Ascending aorta (tissue), 2 donors: ENCODE measurements around the gene AOPEP. TPM values are rescaled to one million over a fixed set of nuclear protein-coding genes. Genes with fewer than 3 reads are reported as not detected.
A peak's percentile ranks its signal among the peaks of the same experiment; 100 is the strongest.

ENCODE experiments used
- DNase-seq, 2 donors: peaks; one replicate each; pipeline ENCODE4 v3.0.0-alpha.2; 2019; ENCODE audit warnings: low spot score in 2 of 2
- H3K27ac ChIP-seq, 2 donors: fragments of 200-600 bp; sonication (generic); one replicate each; pipeline ENCODE4 v1.5.1; 2016 to 2017; ENCODE audit warnings: mild to moderate bottlenecking in 1 of 2
- H3K27me3 ChIP-seq: fragments of 200-600 bp; sonication (generic); one replicate; pipeline ENCODE4 v1.5.1; 2017
- H3K36me3 ChIP-seq, 2 donors: fragments of 200-600 bp; sonication (generic); one replicate each; pipeline ENCODE4 v1.5.1; 2016
- H3K4me1 ChIP-seq, 2 donors: fragments of 200-600 bp; sonication (generic); one replicate each; pipeline ENCODE4 v1.5.1; 2016 to 2017; ENCODE audit warnings: mild to moderate bottlenecking in 1 of 2
- H3K4me3 ChIP-seq, 2 donors: fragments of 200-600 bp; sonication (generic); one replicate each; pipeline ENCODE4 v1.5.1; 2016 to 2017; ENCODE audit warnings: mild to moderate bottlenecking in 1 of 2
- H3K9me3 ChIP-seq, 2 donors: fragments of 200-600 bp; sonication (generic); one replicate each; pipeline ENCODE4 v1.5.1; 2016
- CTCF ChIP-seq, 3 experiments: fragments of 200-600 bp in 2 of 3; fragments of 450-650 bp in 1 of 3; sonication (generic) in 2 of 3; IDR thresholded peaks; one replicate each; pipeline ENCODE4 v1.5.1; 2016 to 2019; ENCODE audit warnings: antibody characterized with exemption in 3 of 3, mild to moderate bottlenecking in 1 of 3, moderate library complexity in 1 of 3
- intact Hi-C: fragments of 100-400 bp; cut with DNase I; formaldehyde crosslinking; loops from one replicate; pipeline ENCODE4 v1.15.1; 2023
- total RNA-seq: library from RNA; depleted of rRNA; stranded (reverse); fragments of >200 nt; gene quantifications from one replicate; pipeline ENCODE4 v1.1.0, GENCODE V29; 2016

AOPEP gene
- total RNA-seq, 1 donor from 2014 or later: 333 TPM

GRCh38 chr9:94740145-94740840 lies 13.8 kb downstream of the AOPEP start:
- Histone ChIP-seq H3K36me3 (no peaks in the 10 kb centered on the region), H3K27me3 (no peaks in the 10 kb centered on the region), H3K27ac (peak overlapping the region; percentile 5 to 38), H3K9me3 (no peaks in the 10 kb centered on the region), H3K4me1 (no peaks in the 10 kb centered on the region), H3K4me3 (no peak overlapping the region)
- intact Hi-C loops: loop anchor here (2.0 kb wide), 1 partner anchor 33 kb away; no protein-coding TSS in a partner anchor
- peak in 2 of 3 experiments; percentile 21 to 39 for TF ChIP-seq CTCF (IDR thresholded peaks at IDR 0.05)
- no peak for DNase-seq

GRCh38 chr9:94741866-94742265 lies 15.4 kb downstream of the AOPEP start:
- Histone ChIP-seq H3K27ac (no peak overlapping the region), H3K4me3 (no peak overlapping the region)

GRCh38 chr9:94743035-94743954 lies 16.8 kb downstream of the AOPEP start:
- Histone ChIP-seq H3K27ac (no peak overlapping the region), H3K9me3 (no peaks in the 10 kb centered on the region), H3K4me3 (no peak overlapping the region), H3K27me3 (no peaks in the 10 kb centered on the region), H3K36me3 (no peaks in the 10 kb centered on the region), H3K4me1 (no peaks in the 10 kb centered on the region)
- TF ChIP-seq CTCF (IDR thresholded peaks at IDR 0.05): no peak
- intact Hi-C loops: no loop called here
- no peak for DNase-seq

More at GRCh38 chr9:94741866-94742265, 15.4 kb downstream of the AOPEP start:
- Histone ChIP-seq H3K36me3 (no peaks in the 10 kb centered on the region), H3K9me3 (no peaks in the 10 kb centered on the region), H3K27me3 (no peaks in the 10 kb centered on the region), H3K4me1 (no peaks in the 10 kb centered on the region)
- no peak for TF ChIP-seq CTCF (IDR thresholded peaks at IDR 0.05)
- no peak for DNase-seq
- intact Hi-C loops: loop anchor here (2.0 kb wide), 1 partner anchor 31 kb away; no protein-coding TSS in a partner anchor

GRCh38 chr9:94745806-94746540 lies 19.5 kb downstream of the AOPEP start:
- H3K27ac ChIP-seq: no peak overlapping the region

More at GRCh38 chr9:94745806-94746540, 19.5 kb downstream of the AOPEP start:
- Histone ChIP-seq H3K4me1 (no peaks in the 10 kb centered on the region), H3K4me3 (no peak overlapping the region), H3K9me3 (peaks cover 0 to 15% of the 10 kb centered on the region in 2 donors), H3K36me3 (peaks cover 0 to 16% of the 10 kb centered on the region in 2 donors), H3K27me3 (no peaks in the 10 kb centered on the region)
- no peak for TF ChIP-seq CTCF (IDR thresholded peaks at IDR 0.05)
- no peak for DNase-seq
- intact Hi-C loops: no loop called here
